Thyroid gland (tissue), 4 donors: ENCODE data around the gene HLA-DQA1.

ENCODE experiments used
- POLR2A ChIP-seq, 2 donors: fragments of 450-650 bp; IDR thresholded peaks; one replicate each; pipeline ENCODE4 v1.6.1; 2017; ENCODE audit warnings: antibody characterized with exemption in 2 of 2, mild to moderate bottlenecking in 2 of 2, moderate library complexity in 1 of 2
- TF ChIP-seq, protein P1 (sequence below), 6 experiments: fragments of 200-600 bp in 3 of 6; fragments of 450-650 bp in 3 of 6; sonication (generic) in 3 of 6; IDR thresholded peaks; one replicate each; pipeline ENCODE4 v1.5.1; 2016 to 2019; ENCODE audit warnings: antibody characterized with exemption in 6 of 6, mild to moderate bottlenecking in 2 of 6, inconsistent platforms in 1 of 6, moderate library complexity in 1 of 6

DNA sequence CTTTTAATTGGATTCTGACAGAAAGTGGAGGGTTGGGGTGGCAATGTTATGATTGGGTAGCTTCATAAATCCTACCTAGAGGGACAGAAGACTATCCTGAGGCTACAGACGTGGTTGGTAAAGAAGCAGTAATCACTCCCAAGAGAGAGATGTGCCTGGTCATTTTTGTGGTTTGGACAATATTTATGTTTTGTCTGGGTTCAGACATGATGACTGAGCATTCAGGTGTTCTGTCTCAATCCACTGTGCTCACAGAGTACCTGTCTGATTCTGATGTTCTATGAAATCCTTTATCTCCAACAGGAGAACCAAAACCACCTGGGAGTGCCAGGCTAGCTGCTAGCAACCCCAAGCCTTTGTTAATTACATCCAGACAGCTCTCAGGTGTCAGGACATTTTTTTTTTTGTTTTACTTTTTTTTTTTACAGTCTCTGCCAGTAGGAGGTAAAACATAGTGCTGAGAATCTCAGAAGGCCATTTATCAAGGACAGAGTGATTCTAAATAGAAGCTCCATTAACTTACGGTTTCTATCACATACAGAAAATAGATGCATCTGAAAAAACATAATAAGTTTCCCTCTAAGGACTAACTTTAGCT, 1.6 kb upstream of the HLA-DQA1 start:
- TF ChIP-seq, protein P1, sequence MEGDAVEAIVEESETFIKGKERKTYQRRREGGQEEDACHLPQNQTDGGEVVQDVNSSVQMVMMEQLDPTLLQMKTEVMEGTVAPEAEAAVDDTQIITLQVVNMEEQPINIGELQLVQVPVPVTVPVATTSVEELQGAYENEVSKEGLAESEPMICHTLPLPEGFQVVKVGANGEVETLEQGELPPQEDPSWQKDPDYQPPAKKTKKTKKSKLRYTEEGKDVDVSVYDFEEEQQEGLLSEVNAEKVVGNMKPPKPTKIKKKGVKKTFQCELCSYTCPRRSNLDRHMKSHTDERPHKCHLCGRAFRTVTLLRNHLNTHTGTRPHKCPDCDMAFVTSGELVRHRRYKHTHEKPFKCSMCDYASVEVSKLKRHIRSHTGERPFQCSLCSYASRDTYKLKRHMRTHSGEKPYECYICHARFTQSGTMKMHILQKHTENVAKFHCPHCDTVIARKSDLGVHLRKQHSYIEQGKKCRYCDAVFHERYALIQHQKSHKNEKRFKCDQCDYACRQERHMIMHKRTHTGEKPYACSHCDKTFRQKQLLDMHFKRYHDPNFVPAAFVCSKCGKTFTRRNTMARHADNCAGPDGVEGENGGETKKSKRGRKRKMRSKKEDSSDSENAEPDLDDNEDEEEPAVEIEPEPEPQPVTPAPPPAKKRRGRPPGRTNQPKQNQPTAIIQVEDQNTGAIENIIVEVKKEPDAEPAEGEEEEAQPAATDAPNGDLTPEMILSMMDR (IDR thresholded peaks at IDR 0.05): no peak
- TF ChIP-seq POLR2A (IDR thresholded peaks at IDR 0.05): no peak
